ENCODE data around the gene ABTB1. TPM values are rescaled to one million over a fixed set of nuclear protein-coding genes. Genes with fewer than 3 reads are reported as not detected.

ABTB1 gene
- total and polyA plus RNA-seq, 9 of the 15 experiments (the other 6 are each of a cell fraction or from before 2014, with no cell fraction given): 0.04 to 2.3 (median 0.55) TPM; not detected in 1

DNA sequence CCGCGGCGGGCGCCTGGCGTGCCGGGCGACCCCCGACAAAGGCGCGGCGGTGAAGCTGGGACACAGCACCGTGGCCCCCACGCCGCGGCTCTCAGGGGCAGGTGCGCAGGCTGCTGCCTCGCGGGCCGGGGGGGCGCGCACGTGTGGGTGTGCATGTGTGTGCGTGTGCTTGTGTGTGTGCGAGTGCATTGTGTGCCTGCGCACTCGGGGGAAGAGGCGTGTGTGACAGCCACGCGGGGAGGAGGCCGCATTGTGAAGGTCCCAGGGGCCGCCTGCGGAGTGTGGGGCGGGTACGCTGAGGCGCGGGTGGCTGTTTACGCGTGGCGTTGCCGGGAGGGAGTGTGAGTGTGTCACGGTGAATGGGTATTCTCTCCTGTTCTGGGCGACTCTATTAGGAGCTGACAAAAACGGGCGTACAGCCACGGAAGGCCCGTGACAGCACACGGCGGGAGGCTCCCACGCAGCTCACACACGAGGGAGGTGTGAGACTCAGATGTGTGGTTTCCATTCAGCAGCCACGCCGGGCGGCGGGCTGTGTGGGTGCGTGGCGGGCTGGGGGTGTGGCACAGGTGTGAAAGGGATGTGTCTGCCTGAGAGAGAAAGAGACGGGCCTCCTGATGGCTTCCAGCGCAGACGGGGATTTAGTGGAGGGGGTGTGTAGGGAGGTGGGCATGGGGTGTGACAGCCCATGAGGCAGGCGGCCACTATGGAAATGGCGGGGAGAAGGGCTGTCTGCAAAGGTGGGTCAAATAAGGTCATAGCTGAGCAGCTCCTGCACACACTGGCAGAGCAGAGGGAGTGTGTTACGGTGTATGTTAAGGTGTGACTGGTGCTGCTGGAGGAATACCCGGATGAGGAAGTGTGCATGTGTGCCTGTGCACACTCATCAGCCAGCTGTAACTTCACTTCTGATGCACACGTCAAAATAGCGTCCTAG lies 43.0 kb upstream of the ABTB1 start (continued):
- TF ChIP-seq TEAD1 (CRISPR knock-in tag; IDR thresholded peaks at IDR 0.05) (peak in 1 of 2 experiments; percentile 30; a peak in 1 of 4 replicates), EP400 (IDR thresholded peaks at IDR 0.05) (no peak; the same call in 1 of the 2 replicates), CTBP1 (IDR thresholded peaks at IDR 0.05; ENCODE audit: borderline replicate concordance) (peak; percentile 12; the same call in 1 of the 2 replicates), ARID3A (IDR thresholded peaks at IDR 0.05; ENCODE audit: borderline replicate concordance, low read depth, low read length) (no peak), PHF21A (IDR thresholded peaks at IDR 0.05; ENCODE audit: borderline replicate concordance, low read depth) (no peak), E2F6 (IDR thresholded peaks at IDR 0.05; ENCODE audit: borderline replicate concordance in 1 of 2, extremely low read depth in 1 of 2, insufficient read depth in 1 of 2, insufficient read length in 1 of 2, low read depth in 1 of 2, low read length in 1 of 2, poor library complexity in 1 of 2, severe bottlenecking in 1 of 2) (peak; percentile 46 to 59)
- TF ChIP-seq, protein P1, sequence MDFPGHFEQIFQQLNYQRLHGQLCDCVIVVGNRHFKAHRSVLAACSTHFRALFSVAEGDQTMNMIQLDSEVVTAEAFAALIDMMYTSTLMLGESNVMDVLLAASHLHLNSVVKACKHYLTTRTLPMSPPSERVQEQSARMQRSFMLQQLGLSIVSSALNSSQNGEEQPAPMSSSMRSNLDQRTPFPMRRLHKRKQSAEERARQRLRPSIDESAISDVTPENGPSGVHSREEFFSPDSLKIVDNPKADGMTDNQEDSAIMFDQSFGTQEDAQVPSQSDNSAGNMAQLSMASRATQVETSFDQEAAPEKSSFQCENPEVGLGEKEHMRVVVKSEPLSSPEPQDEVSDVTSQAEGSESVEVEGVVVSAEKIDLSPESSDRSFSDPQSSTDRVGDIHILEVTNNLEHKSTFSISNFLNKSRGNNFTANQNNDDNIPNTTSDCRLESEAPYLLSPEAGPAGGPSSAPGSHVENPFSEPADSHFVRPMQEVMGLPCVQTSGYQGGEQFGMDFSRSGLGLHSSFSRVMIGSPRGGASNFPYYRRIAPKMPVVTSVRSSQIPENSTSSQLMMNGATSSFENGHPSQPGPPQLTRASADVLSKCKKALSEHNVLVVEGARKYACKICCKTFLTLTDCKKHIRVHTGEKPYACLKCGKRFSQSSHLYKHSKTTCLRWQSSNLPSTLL (IDR thresholded peaks at IDR 0.05): no peak
- TF ChIP-seq, protein P2, sequence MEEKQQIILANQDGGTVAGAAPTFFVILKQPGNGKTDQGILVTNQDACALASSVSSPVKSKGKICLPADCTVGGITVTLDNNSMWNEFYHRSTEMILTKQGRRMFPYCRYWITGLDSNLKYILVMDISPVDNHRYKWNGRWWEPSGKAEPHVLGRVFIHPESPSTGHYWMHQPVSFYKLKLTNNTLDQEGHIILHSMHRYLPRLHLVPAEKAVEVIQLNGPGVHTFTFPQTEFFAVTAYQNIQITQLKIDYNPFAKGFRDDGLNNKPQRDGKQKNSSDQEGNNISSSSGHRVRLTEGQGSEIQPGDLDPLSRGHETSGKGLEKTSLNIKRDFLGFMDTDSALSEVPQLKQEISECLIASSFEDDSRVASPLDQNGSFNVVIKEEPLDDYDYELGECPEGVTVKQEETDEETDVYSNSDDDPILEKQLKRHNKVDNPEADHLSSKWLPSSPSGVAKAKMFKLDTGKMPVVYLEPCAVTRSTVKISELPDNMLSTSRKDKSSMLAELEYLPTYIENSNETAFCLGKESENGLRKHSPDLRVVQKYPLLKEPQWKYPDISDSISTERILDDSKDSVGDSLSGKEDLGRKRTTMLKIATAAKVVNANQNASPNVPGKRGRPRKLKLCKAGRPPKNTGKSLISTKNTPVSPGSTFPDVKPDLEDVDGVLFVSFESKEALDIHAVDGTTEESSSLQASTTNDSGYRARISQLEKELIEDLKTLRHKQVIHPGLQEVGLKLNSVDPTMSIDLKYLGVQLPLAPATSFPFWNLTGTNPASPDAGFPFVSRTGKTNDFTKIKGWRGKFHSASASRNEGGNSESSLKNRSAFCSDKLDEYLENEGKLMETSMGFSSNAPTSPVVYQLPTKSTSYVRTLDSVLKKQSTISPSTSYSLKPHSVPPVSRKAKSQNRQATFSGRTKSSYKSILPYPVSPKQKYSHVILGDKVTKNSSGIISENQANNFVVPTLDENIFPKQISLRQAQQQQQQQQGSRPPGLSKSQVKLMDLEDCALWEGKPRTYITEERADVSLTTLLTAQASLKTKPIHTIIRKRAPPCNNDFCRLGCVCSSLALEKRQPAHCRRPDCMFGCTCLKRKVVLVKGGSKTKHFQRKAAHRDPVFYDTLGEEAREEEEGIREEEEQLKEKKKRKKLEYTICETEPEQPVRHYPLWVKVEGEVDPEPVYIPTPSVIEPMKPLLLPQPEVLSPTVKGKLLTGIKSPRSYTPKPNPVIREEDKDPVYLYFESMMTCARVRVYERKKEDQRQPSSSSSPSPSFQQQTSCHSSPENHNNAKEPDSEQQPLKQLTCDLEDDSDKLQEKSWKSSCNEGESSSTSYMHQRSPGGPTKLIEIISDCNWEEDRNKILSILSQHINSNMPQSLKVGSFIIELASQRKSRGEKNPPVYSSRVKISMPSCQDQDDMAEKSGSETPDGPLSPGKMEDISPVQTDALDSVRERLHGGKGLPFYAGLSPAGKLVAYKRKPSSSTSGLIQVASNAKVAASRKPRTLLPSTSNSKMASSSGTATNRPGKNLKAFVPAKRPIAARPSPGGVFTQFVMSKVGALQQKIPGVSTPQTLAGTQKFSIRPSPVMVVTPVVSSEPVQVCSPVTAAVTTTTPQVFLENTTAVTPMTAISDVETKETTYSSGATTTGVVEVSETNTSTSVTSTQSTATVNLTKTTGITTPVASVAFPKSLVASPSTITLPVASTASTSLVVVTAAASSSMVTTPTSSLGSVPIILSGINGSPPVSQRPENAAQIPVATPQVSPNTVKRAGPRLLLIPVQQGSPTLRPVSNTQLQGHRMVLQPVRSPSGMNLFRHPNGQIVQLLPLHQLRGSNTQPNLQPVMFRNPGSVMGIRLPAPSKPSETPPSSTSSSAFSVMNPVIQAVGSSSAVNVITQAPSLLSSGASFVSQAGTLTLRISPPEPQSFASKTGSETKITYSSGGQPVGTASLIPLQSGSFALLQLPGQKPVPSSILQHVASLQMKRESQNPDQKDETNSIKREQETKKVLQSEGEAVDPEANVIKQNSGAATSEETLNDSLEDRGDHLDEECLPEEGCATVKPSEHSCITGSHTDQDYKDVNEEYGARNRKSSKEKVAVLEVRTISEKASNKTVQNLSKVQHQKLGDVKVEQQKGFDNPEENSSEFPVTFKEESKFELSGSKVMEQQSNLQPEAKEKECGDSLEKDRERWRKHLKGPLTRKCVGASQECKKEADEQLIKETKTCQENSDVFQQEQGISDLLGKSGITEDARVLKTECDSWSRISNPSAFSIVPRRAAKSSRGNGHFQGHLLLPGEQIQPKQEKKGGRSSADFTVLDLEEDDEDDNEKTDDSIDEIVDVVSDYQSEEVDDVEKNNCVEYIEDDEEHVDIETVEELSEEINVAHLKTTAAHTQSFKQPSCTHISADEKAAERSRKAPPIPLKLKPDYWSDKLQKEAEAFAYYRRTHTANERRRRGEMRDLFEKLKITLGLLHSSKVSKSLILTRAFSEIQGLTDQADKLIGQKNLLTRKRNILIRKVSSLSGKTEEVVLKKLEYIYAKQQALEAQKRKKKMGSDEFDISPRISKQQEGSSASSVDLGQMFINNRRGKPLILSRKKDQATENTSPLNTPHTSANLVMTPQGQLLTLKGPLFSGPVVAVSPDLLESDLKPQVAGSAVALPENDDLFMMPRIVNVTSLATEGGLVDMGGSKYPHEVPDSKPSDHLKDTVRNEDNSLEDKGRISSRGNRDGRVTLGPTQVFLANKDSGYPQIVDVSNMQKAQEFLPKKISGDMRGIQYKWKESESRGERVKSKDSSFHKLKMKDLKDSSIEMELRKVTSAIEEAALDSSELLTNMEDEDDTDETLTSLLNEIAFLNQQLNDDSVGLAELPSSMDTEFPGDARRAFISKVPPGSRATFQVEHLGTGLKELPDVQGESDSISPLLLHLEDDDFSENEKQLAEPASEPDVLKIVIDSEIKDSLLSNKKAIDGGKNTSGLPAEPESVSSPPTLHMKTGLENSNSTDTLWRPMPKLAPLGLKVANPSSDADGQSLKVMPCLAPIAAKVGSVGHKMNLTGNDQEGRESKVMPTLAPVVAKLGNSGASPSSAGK (IDR thresholded peaks at IDR 0.05): peak; percentile 45; the same call in 1 of the 2 replicates

Data from K562 (cell line).